GM12878 (cell line): ENCODE data around the gene H1-8. TPM values are rescaled to one million over a fixed set of nuclear protein-coding genes. Genes with fewer than 3 reads are reported as not detected.

Experiments
- ATAC-seq: fragments of 200-7000 bp; cut with Tn5 transposase; 3 replicates; pipeline ENCODE4 v1.9.1; 2020; ENCODE audit warnings: mild to moderate bottlenecking, moderate library complexity
- BruUV-seq: library from RNA; stranded (reverse); fragments of 400-500 nt; replicated peaks from 2 replicates; lab custom pipeline; 2021; lab: Mats Ljungman, UMichigan
- CTCF ChIA-PET: fragments of 300-600 bp; sonication (Branson Sonifier 250); formaldehyde crosslinking; extraction: SDS; loops from one replicate; lab custom pipeline; 2021; ENCODE audit warnings: inconsistent platforms; lab: Yijun Ruan, JAX
- POLR2A ChIA-PET: fragments of 350-600 bp; formaldehyde crosslinking; extraction: SDS; loops from one replicate; lab custom pipeline; 2021; ENCODE audit warnings: inconsistent platforms; lab: Charles Lee
- RAD21 ChIA-PET: fragments of 300-600 bp; sonication (Branson Sonifier 250); formaldehyde crosslinking; loops from one replicate; lab custom pipeline; 2023; ENCODE audit warnings: antibody characterized with exemption; ENCODE audit not compliant: unreplicated experiment; lab: Charles Lee
- SMC1A ChIA-PET: fragments of 300-600 bp; sonication (Branson Sonifier 250); formaldehyde crosslinking; loops from one replicate; lab custom pipeline; 2023; ENCODE audit not compliant: unreplicated experiment, uncharacterized antibody; lab: Charles Lee
- DNase-seq: peaks from one replicate; pipeline ENCODE4 v3.0.0-alpha.2; 2011; ENCODE audit warnings: low read depth, low spot score
- FAIRE-seq: peaks from 3 replicates; lab custom pipeline; 2011; peaks lifted over from hg19 to GRCh38; lab: Jason Lieb, UNC
- H2AFZ ChIP-seq: 2 replicates; pipeline ENCODE4 v1.6.0; 2011; ENCODE audit warnings: low read depth, low read length, control low read depth; ENCODE audit not compliant: control insufficient read depth
- H3K27ac ChIP-seq: 2 replicates; pipeline ENCODE4 v1.5.1; 2011; ENCODE audit warnings: control low read depth; ENCODE audit not compliant: control insufficient read depth, insufficient read depth
- H3K27me3 ChIP-seq, 2 experiments: replicated peaks in 1 of 2; 2 replicates each; pipeline versions ENCODE4 v1.6.0 to v1.6.1; 2011; ENCODE audit warnings: low read length in 1 of 2; ENCODE audit not compliant: control insufficient read depth in 2 of 2, insufficient read depth in 2 of 2
- H3K36me3 ChIP-seq, 2 experiments: 2 replicates each; pipeline ENCODE4 v1.5.1; 2011; ENCODE audit warnings: low read length in 1 of 2; ENCODE audit not compliant: control insufficient read depth in 2 of 2, insufficient read depth in 2 of 2
- H3K4me1 ChIP-seq: 2 replicates; pipeline ENCODE4 v1.6.1; 2011; ENCODE audit warnings: mild to moderate bottlenecking, low read length, moderate library complexity, mixed read lengths; ENCODE audit not compliant: control insufficient read depth, insufficient read depth
- H3K4me2 ChIP-seq: 2 replicates; pipeline ENCODE4 v1.6.0; 2011; ENCODE audit warnings: control low read depth; ENCODE audit not compliant: control insufficient read depth, insufficient read depth
- H3K4me3 ChIP-seq: fragments of 200-600 bp; sonication (generic); 2 replicates; pipeline ENCODE4 v1.5.1; 2016
- H3K79me2 ChIP-seq: 2 replicates; pipeline ENCODE4 v1.6.0; 2011; ENCODE audit warnings: low read length; ENCODE audit not compliant: control insufficient read depth, insufficient read depth
- H3K9ac ChIP-seq: 2 replicates; pipeline ENCODE4 v1.8.0; 2011; ENCODE audit warnings: low read length, control low read depth, mixed read lengths; ENCODE audit not compliant: control insufficient read depth, insufficient read depth
- H3K9me3 ChIP-seq: replicated peaks from 3 replicates; pipeline ENCODE4 v1.5.1; 2011; ENCODE audit warnings: mild to moderate bottlenecking, low read length; ENCODE audit not compliant: control insufficient read depth, insufficient read depth
- H4K20me1 ChIP-seq: 2 replicates; pipeline ENCODE4 v1.6.0; 2011; ENCODE audit not compliant: control insufficient read depth, insufficient read depth
- BMI1 ChIP-seq: fragments of 450-650 bp; IDR thresholded peaks from 2 replicates; pipeline ENCODE4 v1.6.1; 2016; ENCODE audit warnings: mild to moderate bottlenecking, moderate library complexity, borderline replicate concordance
- CBFB ChIP-seq: IDR thresholded peaks from 2 replicates; pipeline ENCODE4 v1.6.1; 2016; ENCODE audit warnings: antibody characterized with exemption, low read depth
- CEBPB ChIP-seq, 2 experiments: fragments of 150-350 bp in 1 of 2; IDR thresholded peaks; 2 replicates each; pipeline ENCODE4 v1.6.1; 2012 to 2014; ENCODE audit warnings: low read depth in 2 of 2, low read length in 2 of 2, borderline replicate concordance in 1 of 2, inconsistent platforms in 1 of 2
- CHD4 ChIP-seq: fragments of 200-600 bp; sonication (generic); IDR thresholded peaks from 2 replicates; pipeline ENCODE4 v1.6.1; 2016; ENCODE audit warnings: mild to moderate bottlenecking
- HCFC1 ChIP-seq: fragments of 150-350 bp; IDR thresholded peaks from 2 replicates; pipeline ENCODE4 v1.6.1; 2014; ENCODE audit warnings: low read length
- MEF2B ChIP-seq: fragments of 450-650 bp; IDR thresholded peaks from 2 replicates; pipeline ENCODE4 v1.6.1; 2018; ENCODE audit warnings: mild to moderate bottlenecking, moderate library complexity; ENCODE audit not compliant: partially characterized antibody, poor library complexity, severe bottlenecking
- MYC ChIP-seq: IDR thresholded peaks from 2 replicates; pipeline ENCODE4 v1.6.1; 2011; ENCODE audit warnings: mild to moderate bottlenecking, low read length, moderate library complexity, inconsistent platforms; ENCODE audit not compliant: insufficient read depth, insufficient replicate concordance, insufficient read length, severe bottlenecking
- NFIC ChIP-seq: IDR thresholded peaks from 2 replicates; pipeline ENCODE4 v1.6.1; 2012; ENCODE audit warnings: low read depth, mild to moderate bottlenecking, inconsistent platforms, low read length, moderate library complexity
- NRF1 ChIP-seq: conservative IDR thresholded peaks from 2 replicates; pipeline ENCODE4 v1.6.1; 2011; ENCODE audit warnings: mild to moderate bottlenecking, low read depth, low read length, improper control_type of control experiment
- POLR2AphosphoS5 ChIP-seq: IDR thresholded peaks from 2 replicates; pipeline ENCODE4 v1.6.1; 2011; ENCODE audit warnings: mild to moderate bottlenecking, low read length, inconsistent platforms
- SPI1 ChIP-seq: IDR thresholded peaks from 2 replicates; pipeline ENCODE4 v1.6.1; 2011; ENCODE audit warnings: low read depth, mild to moderate bottlenecking, low read length, moderate library complexity, borderline replicate concordance; ENCODE audit not compliant: insufficient read depth
- TCF12 ChIP-seq: IDR thresholded peaks from 2 replicates; pipeline ENCODE4 v1.6.1; 2011; ENCODE audit warnings: low read depth, mild to moderate bottlenecking, low read length
- ZBED1 ChIP-seq: IDR thresholded peaks from 2 replicates; pipeline ENCODE4 v1.6.1; 2016; ENCODE audit warnings: borderline replicate concordance
- ZSCAN29 ChIP-seq: fragments of 450-650 bp; IDR thresholded peaks from 2 replicates; pipeline ENCODE4 v1.6.1; 2017; ENCODE audit warnings: mild to moderate bottlenecking, moderate library complexity
- WGBS: methylation state at CpG from one replicate; pipeline ENCODE4 v1.1.6; 2016; ENCODE audit warnings: low lambda C conversion rate; ENCODE audit not compliant: insufficient replicate concordance, insufficient coverage; ENCODE audit errors: missing lambda C conversion rate; 5-methylcytosine and 5-hydroxymethylcytosine counted together
- in situ Hi-C: fragments of 300-500 bp; cut with MboI; formaldehyde crosslinking; loops from 9 replicates; pipeline ENCODE4 v1.14.3; 2018; ENCODE audit warnings: mixed read lengths
- intact Hi-C: fragments of 100-400 bp; cut with micrococcal nuclease; formaldehyde crosslinking; loops from one replicate; pipeline ENCODE4 v1.14.2; 2022; ENCODE audit not compliant: unreplicated experiment
- polyA plus RNA-seq, 11 experiments: library from polyadenylated mRNA; depleted of rRNA in 4 of 11; unstranded in 6 of 11; stranded (reverse) in 5 of 11; fragments of >200 nt; fragmentation: Nextera tagmentation in 4 of 11; fragmentation: Illumina TruSeq in 1 of 11; extraction: Ambion mirVana in 4 of 11; extraction: Trizol in 1 of 11; gene quantifications; 1 replicate in 1 of 11; 2 replicates in 10 of 11; pipeline versions ENCODE4 v1.2.1 to v1.2.3, GENCODE V29; 2011 to 2016; ENCODE audit warnings: inconsistent platforms in 2 of 11, missing spikeins in 2 of 11, low read depth in 1 of 11
- total RNA-seq, 4 experiments: library from RNA; depleted of rRNA in 3 of 4; stranded (reverse); fragments of >200 nt in 3 of 4; fragmentation: Illumina TruSeq in 1 of 4; extraction: Trizol in 1 of 4; gene quantifications; 2 replicates each; pipeline versions ENCODE4 v1.2.1 to v1.2.3, GENCODE V29; 2013 to 2021
- TF ChIP-seq, protein P1 (sequence below): fragments of 450-650 bp; IDR thresholded peaks from 2 replicates; pipeline ENCODE4 v1.6.1; 2014; ENCODE audit warnings: mild to moderate bottlenecking

H1-8 gene
- total and polyA plus RNA-seq, 10 of the 15 experiments (the other 5 are each of a cell fraction or from before 2014, with no cell fraction given), result not detected

DNA sequence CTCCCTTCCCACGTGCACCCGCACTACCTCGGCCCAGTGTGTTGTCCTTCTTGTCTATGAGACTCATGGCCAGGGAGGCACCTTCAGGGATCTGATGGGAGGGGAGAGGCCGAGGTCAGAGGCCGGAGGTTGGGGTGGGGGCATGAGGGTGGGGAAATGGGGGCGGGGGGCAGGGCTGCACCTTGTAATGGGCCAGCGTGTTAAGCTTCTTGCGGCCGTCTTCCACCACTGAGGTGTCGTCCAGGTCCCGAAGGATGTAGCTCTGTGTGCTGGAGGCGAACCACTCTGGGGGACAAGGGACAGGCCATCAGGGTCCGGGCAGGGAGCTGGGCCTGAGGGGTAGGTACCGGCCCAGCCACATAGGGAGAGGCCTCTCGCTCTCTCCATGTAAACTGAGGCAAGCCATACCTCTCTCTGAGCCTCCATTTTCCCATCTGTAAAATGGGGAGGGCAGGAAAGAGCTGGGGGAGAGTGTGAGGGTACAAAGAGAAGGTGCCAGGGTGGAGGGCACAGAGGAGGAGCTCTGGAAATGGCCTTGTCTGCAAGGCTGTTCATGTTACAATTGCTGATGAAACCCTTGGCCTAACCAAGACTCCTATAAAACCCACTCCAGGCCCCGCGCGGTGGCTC is 18.8 kb downstream of the H1-8 start:
- in situ Hi-C loops, result no loop called here
- WGBS, result 70% methylated on average over 15 of the region's 18 CpGs
- H3K27ac ChIP-seq, result no peak overlapping the region
- no peaks in the 10 kb centered on the region for H3K36me3 ChIP-seq
- DNase-seq (no peak), ATAC-seq (no peak), FAIRE-seq (no peak)
- BruUV-seq, result no TSS peak
- TF ChIP-seq SPI1 (no peak), BMI1 (no peak), MEF2B (no peak), HCFC1 (no peak)
- TF ChIP-seq, protein P1, sequence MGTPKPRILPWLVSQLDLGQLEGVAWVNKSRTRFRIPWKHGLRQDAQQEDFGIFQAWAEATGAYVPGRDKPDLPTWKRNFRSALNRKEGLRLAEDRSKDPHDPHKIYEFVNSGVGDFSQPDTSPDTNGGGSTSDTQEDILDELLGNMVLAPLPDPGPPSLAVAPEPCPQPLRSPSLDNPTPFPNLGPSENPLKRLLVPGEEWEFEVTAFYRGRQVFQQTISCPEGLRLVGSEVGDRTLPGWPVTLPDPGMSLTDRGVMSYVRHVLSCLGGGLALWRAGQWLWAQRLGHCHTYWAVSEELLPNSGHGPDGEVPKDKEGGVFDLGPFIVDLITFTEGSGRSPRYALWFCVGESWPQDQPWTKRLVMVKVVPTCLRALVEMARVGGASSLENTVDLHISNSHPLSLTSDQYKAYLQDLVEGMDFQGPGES, result no peak
- H3K4me3 ChIP-seq, result no peak overlapping the region
- ChIA-PET SMC1A (no interaction called here), CTCF (no interaction called here), RAD21 (no interaction called here), POLR2A (no interaction called here)
- no peaks in the 10 kb centered on the region for H3K4me1 ChIP-seq
- H3K9me3 ChIP-seq, result no peaks in the 10 kb centered on the region
- intact Hi-C loops, result no loop called here
- H4K20me1 ChIP-seq, result no peaks in the 10 kb centered on the region
- no peak overlapping the region for H3K9ac ChIP-seq
- H3K27me3 ChIP-seq, result no peaks in the 10 kb centered on the region
- no peaks in the 10 kb centered on the region for H3K79me2 ChIP-seq
- no peak overlapping the region for H3K4me2 ChIP-seq
- no peak overlapping the region for H2AFZ ChIP-seq

DNA sequence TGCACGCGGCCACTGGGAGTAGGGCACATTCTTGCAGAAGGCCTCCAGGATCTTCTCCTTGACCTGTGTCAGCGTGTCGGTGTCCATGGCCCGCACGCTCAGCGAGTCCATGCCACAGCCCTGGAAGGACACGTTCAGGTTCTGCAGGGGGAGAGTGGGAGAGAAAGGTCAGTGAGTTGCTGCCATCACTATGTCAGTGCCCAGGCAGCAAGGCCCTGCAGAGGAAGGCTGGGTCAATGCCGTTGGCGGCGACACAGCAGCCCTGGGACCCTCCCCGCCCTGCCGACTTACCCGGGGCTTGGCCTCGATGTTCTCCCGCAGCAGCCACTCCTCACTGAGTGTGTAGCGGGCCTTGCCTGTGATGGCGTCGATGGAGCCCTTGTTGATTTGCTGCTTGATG is 19.8 kb downstream of the H1-8 start:
- DNase-seq (no peak), ATAC-seq (no peak), FAIRE-seq (no peak)
- in situ Hi-C loops (no loop called here), intact Hi-C loops (no loop called here)
- 79% methylated on average over 15 of the region's 19 CpGs for WGBS
- H3K4me2 ChIP-seq, result no peak overlapping the region
- no peaks in the 10 kb centered on the region for H3K4me1 ChIP-seq
- SMC1A ChIA-PET, result no interaction called here
- RAD21 ChIA-PET, result no interaction called here
- CTCF ChIA-PET, result no interaction called here
- no peaks in the 10 kb centered on the region for H3K36me3 ChIP-seq
- no peaks in the 10 kb centered on the region for H4K20me1 ChIP-seq
- no peaks in the 10 kb centered on the region for H3K79me2 ChIP-seq
- H3K27me3 ChIP-seq, result no peaks in the 10 kb centered on the region
- BruUV-seq, result no TSS peak
- no peaks in the 10 kb centered on the region for H3K9me3 ChIP-seq
- POLR2A ChIA-PET, result no interaction called here
- no peak overlapping the region for H3K27ac ChIP-seq
- H3K9ac ChIP-seq, result no peak overlapping the region
- H2AFZ ChIP-seq, result no peak overlapping the region
- no peak overlapping the region for H3K4me3 ChIP-seq
- TF ChIP-seq ZSCAN29 (no peak), POLR2AphosphoS5 (no peak), MYC (no peak), NFIC (no peak), CEBPB (IDR thresholded peaks at IDR 0.05; ENCODE audit: borderline replicate concordance in 1 of 2, low read depth in 2 of 2, low read length in 2 of 2) (no peak), CBFB (no peak), ZBED1 (no peak), TCF12 (no peak), NRF1 (no peak), CHD4 (no peak)
